Occipital lobe (tissue), 2 donors: ENCODE results near the gene ADRM1. TPM values are rescaled to one million over a fixed set of nuclear protein-coding genes. Genes with fewer than 3 reads are reported as not detected.

Experiments used
- DNase-seq: peaks from one replicate; lab custom pipeline; 2025; lab: John Stamatoyannopoulos, UW
- total RNA-seq: library from RNA; depleted of rRNA; stranded (reverse); fragments of >200 nt; gene quantifications from one replicate; pipeline ENCODE4 v1.2.3, GENCODE V29; 2014

ADRM1 gene
- total RNA-seq, 1 donor from 2014 or later = 30.6 TPM

GRCh38 chr20:62323146-62323979 lies 20.6 kb downstream of the ADRM1 start:
- no peak for DNase-seq

GRCh38 chr20:62323980-62324906 lies 21.4 kb downstream of the ADRM1 start:
- DNase-seq = no peak

GRCh38 chr20:62325172-62325905 lies 22.5 kb downstream of the ADRM1 start:
- no peak for DNase-seq

GRCh38 chr20:62326559-62326958 lies 23.8 kb downstream of the ADRM1 start:
- DNase-seq = no peak

- no peak for DNase-seq
Observed at GRCh38 chr20:62326959-62327725, 24.3 kb downstream of the ADRM1 start.

GRCh38 chr20:62327726-62328495 lies 25.1 kb downstream of the ADRM1 start:
- no peak for DNase-seq

- no peak for DNase-seq
Observed at GRCh38 chr20:62328684-62329388, 26.0 kb downstream of the ADRM1 start.

- DNase-seq = no peak
Observed at GRCh38 chr20:62329389-62330377, 26.9 kb downstream of the ADRM1 start.

GRCh38 chr20:62330576-62331317 lies 27.9 kb downstream of the ADRM1 start:
- no peak for DNase-seq

GRCh38 chr20:62331347-62331746 lies 28.6 kb downstream of the ADRM1 start:
- DNase-seq = no peak

- no peak for DNase-seq
Observed at GRCh38 chr20:62332421-62332820, 29.6 kb downstream of the ADRM1 start.

GRCh38 chr20:62332989-62333819 lies 30.4 kb downstream of the ADRM1 start:
- DNase-seq = no peak

GRCh38 chr20:62333820-62334595 lies 31.2 kb downstream of the ADRM1 start:
- DNase-seq = no peak

- no peak for DNase-seq
Observed at GRCh38 chr20:62334881-62335280, 32.1 kb downstream of the ADRM1 start.

- no peak for DNase-seq
Observed at GRCh38 chr20:62335532-62335931, 32.7 kb downstream of the ADRM1 start.

- no peak for DNase-seq
Observed at GRCh38 chr20:62336329-62336728, 33.5 kb downstream of the ADRM1 start.
